Pulmonary artery endothelial cell (primary cell): ENCODE results near the gene AAK1. TPM values are rescaled to one million over a fixed set of nuclear protein-coding genes. Genes with fewer than 3 reads are reported as not detected.

Experiments used
- DNase-seq: peaks from one replicate; pipeline ENCODE4 v3.0.0-alpha.2; 2011; ENCODE audit warnings: low read depth, low spot score
- total RNA-seq: library from RNA; depleted of rRNA; stranded (reverse); fragments of >200 nt; gene quantifications from 2 replicates; pipeline ENCODE4 v1.2.3, GENCODE V29; 2014

The AAK1 gene
- total RNA-seq, 1 donor from 2014 or later, result 46.3 TPM

DNA sequence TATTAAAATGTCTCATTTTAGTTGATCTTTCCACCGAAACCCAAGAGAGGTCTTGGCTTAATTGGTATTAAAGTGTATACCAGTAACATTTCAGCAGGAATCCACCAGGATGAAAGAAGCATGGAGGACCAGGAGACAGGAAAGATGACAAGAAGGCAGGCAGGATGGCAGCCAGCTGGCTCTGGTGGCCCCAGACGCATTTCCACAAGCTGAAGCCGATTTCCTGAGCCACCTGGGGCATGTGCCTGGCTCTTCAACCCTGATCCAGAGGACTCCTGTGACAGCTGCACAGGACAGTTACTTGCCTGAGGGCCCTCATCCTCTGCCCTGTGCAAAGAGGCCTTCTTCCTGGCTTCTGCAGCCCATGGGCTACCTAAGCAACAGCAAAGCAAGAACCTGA, 149.4 kb downstream of the AAK1 start:
- DNase-seq, result no peak

DNA sequence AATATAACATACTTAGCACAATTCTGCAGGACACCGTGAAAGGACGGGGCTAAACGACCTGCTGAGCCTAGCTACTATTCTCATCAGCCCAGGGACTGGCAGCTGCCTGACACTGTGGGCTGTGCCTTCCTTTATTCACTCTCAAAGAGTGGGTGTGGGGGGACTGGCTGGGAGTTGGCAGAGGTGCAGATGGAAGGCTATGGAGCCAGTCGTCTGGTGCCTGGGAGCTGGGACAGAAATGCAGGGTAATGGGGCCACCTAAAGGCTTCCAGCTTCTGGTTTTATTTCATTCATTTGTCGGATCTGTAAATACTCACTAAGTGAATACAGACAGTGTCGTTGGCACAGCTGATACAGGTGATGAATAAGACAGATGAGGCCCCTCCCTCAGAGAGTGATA, 150.3 kb downstream of the AAK1 start:
- no peak for DNase-seq

- DNase-seq, result no peak
Observed at GRCh38 chr2:69491864-69492263, 151.7 kb downstream of the AAK1 start.

- no peak for DNase-seq
Observed at GRCh38 chr2:69490486-69490885, 153.1 kb downstream of the AAK1 start.

- no peak for DNase-seq
Observed at GRCh38 chr2:69489793-69490192, 153.7 kb downstream of the AAK1 start.

DNA sequence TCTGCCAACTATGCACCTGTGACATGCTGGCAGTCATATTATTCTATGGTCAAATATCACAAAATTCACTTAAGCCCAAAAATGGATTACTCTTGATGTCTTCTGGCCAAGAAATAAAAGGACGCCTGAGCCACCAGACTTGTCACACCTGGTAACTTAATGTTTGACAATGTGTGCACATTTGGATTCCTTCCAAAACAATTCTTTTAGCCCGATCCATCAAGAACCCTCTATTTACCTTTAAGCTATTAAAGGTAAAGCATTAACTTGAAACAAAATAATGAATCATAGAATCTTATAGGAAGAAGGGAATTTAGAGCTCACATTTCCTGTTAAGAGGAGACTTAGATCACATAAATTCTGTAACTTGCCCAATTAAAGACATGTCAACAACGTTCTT, 159.8 kb downstream of the AAK1 start:
- DNase-seq, result no peak

GRCh38 chr2:69483024-69483423, 160.5 kb downstream of the AAK1 start:
- peak; percentile 24 for DNase-seq

DNA sequence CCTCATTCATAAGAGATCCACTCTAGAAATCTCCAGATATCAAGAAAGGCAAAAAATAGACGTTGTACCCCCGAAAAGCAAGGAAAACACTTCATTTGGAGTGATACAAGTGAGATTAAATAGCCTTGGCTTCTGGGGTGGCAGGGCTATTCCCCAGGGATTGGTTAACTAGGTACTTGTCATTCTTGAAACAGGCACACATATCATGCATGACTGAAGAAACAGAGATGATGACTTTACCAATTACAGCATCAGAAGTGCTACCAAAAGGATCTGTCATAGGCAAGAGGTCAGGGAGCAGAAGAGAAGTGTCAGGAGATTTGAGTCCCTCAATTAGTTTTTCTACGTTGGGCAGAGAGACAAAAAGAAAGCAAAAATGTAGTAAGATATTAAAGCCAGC, 161.1 kb downstream of the AAK1 start:
- DNase-seq, result no peak

DNA sequence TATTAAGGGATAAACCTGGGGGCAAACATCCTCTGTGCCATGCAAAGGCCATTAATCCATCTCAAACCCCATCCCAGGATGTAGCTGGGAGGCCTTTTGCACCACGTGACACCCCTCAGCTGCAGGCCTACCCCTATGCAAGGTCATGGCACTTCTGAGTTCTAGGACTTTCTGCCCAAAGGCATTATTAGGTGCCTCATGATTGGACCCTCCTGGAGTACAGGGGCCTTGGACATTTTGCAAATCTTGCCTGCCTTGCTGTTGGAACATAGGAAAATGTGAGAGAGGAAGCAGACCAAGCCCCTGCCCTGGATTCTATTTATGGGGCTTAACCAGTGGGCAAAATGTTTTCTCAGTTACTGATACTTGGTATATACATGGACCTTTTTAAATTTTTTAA, 162.1 kb downstream of the AAK1 start:
- DNase-seq, result no peak

DNA sequence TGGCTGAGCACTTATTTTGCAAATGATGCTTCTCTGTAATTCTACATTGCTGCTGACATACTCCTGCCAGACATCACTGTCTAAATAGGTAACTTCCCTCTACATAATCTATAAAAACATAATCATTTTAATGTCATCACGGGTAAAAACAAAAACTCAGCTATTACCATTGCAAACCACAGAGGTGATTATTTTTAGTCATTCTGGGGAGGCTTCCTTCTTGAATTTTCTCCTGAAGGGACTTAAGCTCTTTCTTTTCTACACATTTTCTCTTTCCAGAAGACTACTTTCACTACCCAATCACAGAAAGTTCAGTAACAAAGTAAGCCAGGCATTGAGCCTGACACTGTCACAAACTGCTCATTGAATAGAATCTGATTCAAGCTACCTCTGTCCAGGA, 165.9 kb downstream of the AAK1 start:
- no peak for DNase-seq

- no peak for DNase-seq
Observed at GRCh38 chr2:69474688-69475087, 168.9 kb downstream of the AAK1 start.

DNA sequence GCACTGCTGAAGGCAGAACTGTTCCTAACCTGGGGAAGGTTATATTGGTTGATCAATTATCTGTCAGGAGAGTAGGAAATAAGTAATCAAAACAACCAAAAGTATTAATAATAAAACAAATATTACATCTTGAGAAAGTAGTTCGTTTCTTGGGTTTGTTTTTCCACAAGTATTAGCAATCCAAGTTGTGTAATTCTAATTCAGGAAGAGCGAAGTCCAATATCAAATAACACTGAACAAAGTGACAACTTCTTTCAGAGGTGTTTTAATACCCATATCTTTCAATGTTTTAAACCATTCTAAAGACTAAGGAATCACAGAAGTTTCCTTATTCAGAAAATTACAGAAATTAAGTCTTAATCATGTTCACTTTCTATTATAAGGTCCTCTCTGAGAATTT, 171.7 kb downstream of the AAK1 start:
- no peak for DNase-seq

DNA sequence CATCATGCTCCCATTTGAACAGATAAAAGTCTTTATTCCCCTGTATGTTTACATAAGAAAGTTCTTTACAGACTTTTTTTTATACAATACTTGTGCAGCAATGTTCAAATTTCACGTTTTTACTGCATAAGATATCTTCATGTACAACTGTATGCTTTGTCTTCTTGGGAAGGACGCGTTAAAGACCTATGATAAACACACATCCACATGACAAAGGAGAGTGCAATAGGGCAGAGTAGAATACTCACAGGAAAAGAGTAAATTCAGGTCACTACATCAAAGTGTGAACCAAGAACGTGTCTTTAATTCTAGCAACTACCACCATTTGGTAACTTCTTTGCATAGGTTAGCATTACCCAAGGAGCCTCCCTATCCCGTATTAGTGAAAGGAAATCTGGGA, 172.6 kb downstream of the AAK1 start:
- DNase-seq, result no peak

DNA sequence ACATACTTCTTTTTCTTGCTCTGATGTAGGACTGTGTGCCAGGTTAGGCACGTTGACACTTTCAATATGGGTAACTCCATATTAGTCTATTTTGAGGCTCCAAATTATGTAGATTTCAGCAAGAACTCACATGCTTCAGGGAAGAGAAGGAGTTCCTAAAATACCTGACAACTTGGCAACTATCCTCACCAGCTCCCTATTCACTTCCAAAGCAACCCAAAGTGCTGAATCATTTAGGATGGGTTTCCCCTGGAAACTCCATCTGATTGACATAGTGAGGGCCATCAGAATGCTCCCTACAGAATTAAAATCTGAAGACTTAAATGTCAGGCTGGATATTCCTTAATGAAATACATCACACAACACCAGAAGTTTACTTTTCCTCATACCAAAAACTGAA, 173.8 kb downstream of the AAK1 start:
- no peak for DNase-seq

- DNase-seq, result no peak
Observed at GRCh38 chr2:69469375-69469774, 174.2 kb downstream of the AAK1 start.

GRCh38 chr2:69466728-69467127, 176.8 kb downstream of the AAK1 start:
- DNase-seq, result no peak

- no peak for DNase-seq
Observed at GRCh38 chr2:69465513-69466456, 177.8 kb downstream of the AAK1 start.

DNA sequence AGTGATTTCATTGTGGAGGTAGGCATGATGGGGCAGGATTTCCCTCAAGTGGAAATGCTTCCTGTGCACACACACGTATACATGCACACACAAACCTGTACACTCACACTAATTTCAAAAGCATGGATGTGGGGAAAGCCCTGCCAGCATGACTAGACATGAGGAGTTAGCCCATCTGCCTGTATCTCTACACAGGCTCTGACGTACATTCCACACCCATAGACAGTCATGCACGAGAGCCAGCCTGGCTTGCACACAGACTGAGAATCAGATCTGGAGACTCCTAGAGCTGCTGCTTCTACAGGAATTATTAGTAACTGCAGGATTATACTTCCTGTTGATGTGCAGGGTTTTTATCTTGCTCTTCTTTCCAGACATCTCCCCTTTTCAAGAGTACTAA, 179.0 kb downstream of the AAK1 start:
- DNase-seq, result no peak

DNA sequence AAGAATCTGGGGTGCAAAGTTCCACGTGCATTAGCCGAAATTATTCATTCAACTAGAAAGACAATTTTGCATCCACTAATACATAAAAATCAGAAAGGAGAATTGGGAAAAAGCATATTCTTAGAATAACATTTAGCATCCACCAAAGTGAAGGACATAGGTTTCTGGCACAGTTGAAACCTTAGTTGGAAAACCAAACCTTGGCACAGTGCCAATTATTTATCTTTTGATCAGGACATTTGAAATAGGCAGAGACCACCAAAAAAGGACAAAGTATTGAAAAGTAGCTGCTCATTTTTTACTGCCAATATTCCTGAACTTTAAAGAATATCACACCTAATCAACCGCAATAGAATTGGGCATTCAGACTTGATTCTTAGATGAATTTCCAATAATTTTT, 180.8 kb downstream of the AAK1 start:
- DNase-seq, result no peak

DNA sequence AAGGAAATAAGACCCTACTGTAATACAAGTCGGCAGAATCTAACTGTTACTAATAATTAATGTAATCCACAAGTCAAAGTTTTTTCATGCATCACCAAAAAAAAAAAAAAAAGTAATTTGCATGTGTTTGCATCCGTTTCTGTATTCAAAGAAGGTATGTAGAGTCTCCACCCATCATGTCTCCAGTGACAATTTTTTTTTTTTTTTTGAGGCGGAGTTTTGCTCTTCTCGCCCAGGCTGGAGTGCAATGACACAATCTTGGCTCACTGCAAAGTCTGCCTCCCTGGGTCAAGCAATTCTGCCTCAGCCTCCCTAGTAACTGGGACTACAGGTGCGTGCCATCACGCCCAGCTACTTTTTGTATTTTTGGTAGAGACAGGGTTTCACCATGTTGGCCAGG, 182.1 kb downstream of the AAK1 start:
- no peak for DNase-seq

DNA sequence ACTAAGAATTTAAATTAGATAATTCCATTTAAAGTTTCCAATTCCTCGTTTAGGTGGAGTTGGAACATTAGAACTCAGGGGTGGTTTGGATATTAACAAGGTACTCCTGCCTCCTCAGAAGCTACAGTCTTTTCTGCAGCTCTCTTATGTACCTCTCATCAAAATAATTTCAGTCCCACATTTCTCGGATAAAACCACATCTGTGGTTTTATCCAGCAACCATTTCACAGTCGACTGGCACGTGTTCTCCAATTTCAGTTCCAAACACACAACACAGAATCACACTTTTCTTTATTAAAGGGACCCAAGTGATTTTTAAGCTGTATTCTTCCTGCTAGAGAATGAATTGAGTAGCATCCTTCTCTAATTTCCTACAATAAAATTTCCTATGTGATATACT, 183.6 kb downstream of the AAK1 start:
- DNase-seq, result no peak

DNA sequence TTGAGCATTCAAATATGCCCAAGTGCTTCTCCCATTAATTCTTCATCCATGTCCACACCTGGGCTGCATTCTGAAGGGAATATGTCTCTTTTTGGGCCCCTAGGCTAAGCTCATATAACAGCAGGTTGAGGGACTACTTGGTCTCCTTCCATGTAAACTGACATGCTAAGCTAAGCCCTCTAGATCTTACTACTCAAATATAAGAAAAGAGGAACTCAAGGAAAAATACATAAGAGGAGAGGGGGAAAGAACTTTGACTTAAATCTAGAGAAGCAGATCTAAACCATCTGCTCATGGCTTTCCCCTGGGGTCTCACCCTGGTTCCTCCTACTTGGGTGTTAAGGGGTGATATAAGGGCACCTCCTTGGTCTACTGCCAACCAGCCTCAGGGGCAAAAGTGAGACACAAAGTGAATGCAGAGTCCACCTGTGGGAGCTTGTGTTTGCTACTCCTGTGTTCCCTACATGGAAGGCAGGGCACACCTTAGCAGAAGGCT, 186.5 kb downstream of the AAK1 start:
- no peak for DNase-seq

- no peak for DNase-seq
Observed at GRCh38 chr2:69456154-69456553, 187.4 kb downstream of the AAK1 start.
